ENCODE data around the gene SEL1L3. TPM values are rescaled to one million over a fixed set of nuclear protein-coding genes. Genes with fewer than 3 reads are reported as not detected.

The SEL1L3 gene
- total and polyA plus RNA-seq, 9 of the 15 experiments (the other 6 are each of a cell fraction or from before 2014, with no cell fraction given), result 10.0 to 44.3 (median 21.6) TPM

DNA sequence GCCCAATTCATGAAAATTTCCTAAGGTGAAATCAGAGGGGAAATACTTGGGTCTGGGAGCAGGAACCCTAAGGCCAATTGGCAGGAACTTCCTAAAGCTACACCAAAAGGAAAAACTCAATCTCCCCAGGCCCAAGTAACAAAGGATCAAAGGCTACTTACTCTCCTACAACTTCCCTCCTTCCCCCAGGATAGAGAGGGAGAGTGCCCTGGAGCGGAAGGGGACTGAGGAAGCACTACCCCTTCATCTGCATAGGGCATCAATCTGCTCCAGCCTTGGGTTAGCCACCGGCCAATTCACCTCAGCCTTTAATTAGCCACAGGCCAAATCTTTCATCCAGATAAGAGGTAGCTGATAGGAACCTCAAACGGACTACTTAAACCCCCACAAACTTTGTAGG, 152.2 kb downstream of the SEL1L3 start:
- in situ Hi-C loops (cut with MboI), result no loop called here
- Histone ChIP-seq H3K27me3 (ENCODE audit: control insufficient read depth in 2 of 2, insufficient read depth in 2 of 2, low read length in 2 of 2) (peaks cover 9 to 21% of the 10 kb centered on the region in 2 experiments; a peak in 3 of 5 replicates), H3K27ac (ENCODE audit: extremely low read depth, low read depth, low read length) (no peak overlapping the region), H3K4me1 (replicated peaks in 1 of 2; ENCODE audit: control insufficient read depth in 2 of 2, insufficient read depth in 2 of 2, low read length in 2 of 2) (no peaks in the 10 kb centered on the region), H3K9me3 (replicated peaks; ENCODE audit: control insufficient read depth, insufficient read depth, low read depth, low read length) (no peaks in the 10 kb centered on the region), H3K4me3 (no peak overlapping the region), H3K9ac (ENCODE audit: insufficient read depth in 1 of 2, low read depth in 2 of 2, low read length in 2 of 2) (no peak overlapping the region), H2AFZ (ENCODE audit: low read depth, low read length) (no peak overlapping the region), H3K79me2 (ENCODE audit: control insufficient read depth, insufficient read depth, low read length) (no peaks in the 10 kb centered on the region), H3K36me3 (ENCODE audit: control insufficient read depth, insufficient read depth, low read length) (no peaks in the 10 kb centered on the region), H4K20me1 (replicated peaks; ENCODE audit: control insufficient read depth, insufficient read depth, low read length) (0 out of 2 replicates have a peak, but pooled peaks cover under 1% of the 10 kb centered on the region), H3K4me2 (ENCODE audit: insufficient read depth, low read length) (no peak overlapping the region), H3K9me1 (ENCODE audit: control insufficient read depth, insufficient read depth, low read length) (no peaks in the 10 kb centered on the region)
- FAIRE-seq (no peak), ATAC-seq (no peak), DNase-seq (ENCODE audit: extremely low read depth in 1 of 4, low spot score in 3 of 4) (no peak)
- BruUV-seq (replicated peaks), result no TSS peak
- CTCF ChIA-PET (ENCODE audit: low intra/inter-chr PET ratio), result no interaction called here
- POLR2A ChIA-PET, result interaction anchor here (0.6 kb wide), 1 partner anchor 13 kb away, joined by 3 read pairs; no protein-coding TSS in a partner anchor
- WGBS (ENCODE audit: insufficient coverage, low coverage, missing lambda C conversion rate), result 3% methylated on average over 3 of the region's 3 CpGs
- intact Hi-C loops (cut with micrococcal nuclease), result no loop called here
- TF ChIP-seq SNIP1 (IDR thresholded peaks at IDR 0.05; ENCODE audit: low read depth) (no peak), ZNF140 (CRISPR knock-in tag; IDR thresholded peaks at IDR 0.05) (no peak), CBFA2T2 (conservative IDR thresholded peaks at IDR 0.05) (no peak), EZH2 (IDR thresholded peaks at IDR 0.05; ENCODE audit: borderline replicate concordance, low read depth, low read length) (no peak), ZNF589 (CRISPR knock-in tag; IDR thresholded peaks at IDR 0.05; ENCODE audit: low read depth) (no peak), TCF3 (CRISPR knock-in tag; IDR thresholded peaks at IDR 0.05) (no peak), ZNF274 (IDR thresholded peaks at IDR 0.05; ENCODE audit: borderline replicate concordance, low read depth, low read length) (no peak), ZNF232 (CRISPR knock-in tag; IDR thresholded peaks at IDR 0.05) (no peak), POLR2B (IDR thresholded peaks at IDR 0.05; ENCODE audit: low read depth, partially characterized antibody) (no peak), ZNF76 (CRISPR knock-in tag; IDR thresholded peaks at IDR 0.05; ENCODE audit: borderline replicate concordance) (no peak)
- TF ChIP-seq, protein P1, sequence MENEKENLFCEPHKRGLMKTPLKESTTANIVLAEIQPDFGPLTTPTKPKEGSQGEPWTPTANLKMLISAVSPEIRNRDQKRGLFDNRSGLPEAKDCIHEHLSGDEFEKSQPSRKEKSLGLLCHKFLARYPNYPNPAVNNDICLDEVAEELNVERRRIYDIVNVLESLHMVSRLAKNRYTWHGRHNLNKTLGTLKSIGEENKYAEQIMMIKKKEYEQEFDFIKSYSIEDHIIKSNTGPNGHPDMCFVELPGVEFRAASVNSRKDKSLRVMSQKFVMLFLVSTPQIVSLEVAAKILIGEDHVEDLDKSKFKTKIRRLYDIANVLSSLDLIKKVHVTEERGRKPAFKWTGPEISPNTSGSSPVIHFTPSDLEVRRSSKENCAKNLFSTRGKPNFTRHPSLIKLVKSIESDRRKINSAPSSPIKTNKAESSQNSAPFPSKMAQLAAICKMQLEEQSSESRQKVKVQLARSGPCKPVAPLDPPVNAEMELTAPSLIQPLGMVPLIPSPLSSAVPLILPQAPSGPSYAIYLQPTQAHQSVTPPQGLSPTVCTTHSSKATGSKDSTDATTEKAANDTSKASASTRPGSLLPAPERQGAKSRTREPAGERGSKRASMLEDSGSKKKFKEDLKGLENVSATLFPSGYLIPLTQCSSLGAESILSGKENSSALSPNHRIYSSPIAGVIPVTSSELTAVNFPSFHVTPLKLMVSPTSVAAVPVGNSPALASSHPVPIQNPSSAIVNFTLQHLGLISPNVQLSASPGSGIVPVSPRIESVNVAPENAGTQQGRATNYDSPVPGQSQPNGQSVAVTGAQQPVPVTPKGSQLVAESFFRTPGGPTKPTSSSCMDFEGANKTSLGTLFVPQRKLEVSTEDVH (IDR thresholded peaks at IDR 0.05; ENCODE audit: low read depth, partially characterized antibody), result no peak
- TF ChIP-seq, protein P2, sequence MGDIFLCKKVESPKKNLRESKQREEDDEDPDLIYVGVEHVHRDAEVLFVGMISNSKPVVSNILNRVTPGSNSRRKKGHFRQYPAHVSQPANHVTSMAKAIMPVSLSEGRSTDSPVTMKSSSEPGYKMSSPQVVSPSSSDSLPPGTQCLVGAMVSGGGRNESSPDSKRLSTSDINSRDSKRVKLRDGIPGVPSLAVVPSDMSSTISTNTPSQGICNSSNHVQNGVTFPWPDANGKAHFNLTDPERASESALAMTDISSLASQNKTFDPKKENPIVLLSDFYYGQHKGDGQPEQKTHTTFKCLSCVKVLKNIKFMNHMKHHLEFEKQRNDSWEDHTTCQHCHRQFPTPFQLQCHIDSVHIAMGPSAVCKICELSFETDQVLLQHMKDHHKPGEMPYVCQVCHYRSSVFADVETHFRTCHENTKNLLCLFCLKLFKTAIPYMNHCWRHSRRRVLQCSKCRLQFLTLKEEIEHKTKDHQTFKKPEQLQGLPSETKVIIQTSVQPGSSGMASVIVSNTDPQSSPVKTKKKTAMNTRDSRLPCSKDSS (IDR thresholded peaks at IDR 0.05; ENCODE audit: low read depth, partially characterized antibody), result no peak
- TF ChIP-seq, protein P3, sequence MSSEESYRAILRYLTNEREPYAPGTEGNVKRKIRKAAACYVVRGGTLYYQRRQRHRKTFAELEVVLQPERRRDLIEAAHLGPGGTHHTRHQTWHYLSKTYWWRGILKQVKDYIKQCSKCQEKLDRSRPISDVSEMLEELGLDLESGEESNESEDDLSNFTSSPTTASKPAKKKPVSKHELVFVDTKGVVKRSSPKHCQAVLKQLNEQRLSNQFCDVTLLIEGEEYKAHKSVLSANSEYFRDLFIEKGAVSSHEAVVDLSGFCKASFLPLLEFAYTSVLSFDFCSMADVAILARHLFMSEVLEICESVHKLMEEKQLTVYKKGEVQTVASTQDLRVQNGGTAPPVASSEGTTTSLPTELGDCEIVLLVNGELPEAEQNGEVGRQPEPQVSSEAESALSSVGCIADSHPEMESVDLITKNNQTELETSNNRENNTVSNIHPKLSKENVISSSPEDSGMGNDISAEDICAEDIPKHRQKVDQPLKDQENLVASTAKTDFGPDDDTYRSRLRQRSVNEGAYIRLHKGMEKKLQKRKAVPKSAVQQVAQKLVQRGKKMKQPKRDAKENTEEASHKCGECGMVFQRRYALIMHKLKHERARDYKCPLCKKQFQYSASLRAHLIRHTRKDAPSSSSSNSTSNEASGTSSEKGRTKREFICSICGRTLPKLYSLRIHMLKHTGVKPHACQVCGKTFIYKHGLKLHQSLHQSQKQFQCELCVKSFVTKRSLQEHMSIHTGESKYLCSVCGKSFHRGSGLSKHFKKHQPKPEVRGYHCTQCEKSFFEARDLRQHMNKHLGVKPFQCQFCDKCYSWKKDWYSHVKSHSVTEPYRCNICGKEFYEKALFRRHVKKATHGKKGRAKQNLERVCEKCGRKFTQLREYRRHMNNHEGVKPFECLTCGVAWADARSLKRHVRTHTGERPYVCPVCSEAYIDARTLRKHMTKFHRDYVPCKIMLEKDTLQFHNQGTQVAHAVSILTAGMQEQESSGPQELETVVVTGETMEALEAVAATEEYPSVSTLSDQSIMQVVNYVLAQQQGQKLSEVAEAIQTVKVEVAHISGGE (CRISPR knock-in tag; IDR thresholded peaks at IDR 0.05), result no peak
